ENCODE data around the gene CCDC51. TPM values are rescaled to one million over a fixed set of nuclear protein-coding genes. Genes with fewer than 3 reads are reported as not detected.

Gene CCDC51
- polyA plus RNA-seq, 1 of the 3 experiments (the other 2 are of a cell fraction): 24.2 TPM

- WGBS (ENCODE audit: low lambda C conversion rate): 88% methylated on average over 11 of the region's 12 CpGs
- H3K79me2 ChIP-seq (ENCODE audit: insufficient read depth): no peaks in the 10 kb centered on the region
- no peak overlapping the region for H3K27ac ChIP-seq (ENCODE audit: low read depth in 2 of 2, low read length in 1 of 2)
- H3F3A ChIP-seq (replicated peaks; ENCODE audit: insufficient read depth): no peaks in the 10 kb centered on the region
- no peak overlapping the region for H3K4me3 ChIP-seq (ENCODE audit: low read depth in 2 of 2, low read length in 1 of 2)
- no peak overlapping the region for H3K4me2 ChIP-seq
- H2AFZ ChIP-seq (ENCODE audit: low read depth): no peak overlapping the region
- peaks cover 4 to 25% of the 10 kb centered on the region in 2 experiments for H3K36me3 ChIP-seq (replicated peaks in 1 of 2; ENCODE audit: control insufficient read depth in 1 of 2, insufficient read depth in 2 of 2, low read length in 1 of 2)
- no peak overlapping the region for H3K9ac ChIP-seq
- CTCF ChIA-PET: interaction anchor here (0.6 to 13.2 kb wide), 9 partner anchors 13 to 239 kb away, joined by 3 to 399 read pairs (median 4); partner anchors contain the start of gene ATRIP
- no peak for DNase-seq
- H3K9me3 ChIP-seq: no peaks in the 10 kb centered on the region
- TF ChIP-seq FOSL2 (IDR thresholded peaks at IDR 0.05; ENCODE audit: borderline replicate concordance, low read depth): no peak
- no peak for TF ChIP-seq JUND (IDR thresholded peaks at IDR 0.05)
- TF ChIP-seq MEF2A (IDR thresholded peaks at IDR 0.05; ENCODE audit: borderline replicate concordance, low read depth): no peak
- no peak for TF ChIP-seq NFIC (IDR thresholded peaks at IDR 0.05; ENCODE audit: borderline replicate concordance)
- no peak for TF ChIP-seq USF2 (IDR thresholded peaks at IDR 0.05; ENCODE audit: borderline replicate concordance, low read depth, low read length)
- TF ChIP-seq NRF1 (IDR thresholded peaks at IDR 0.05; ENCODE audit: low read depth, low read length): no peak
- TF ChIP-seq RCOR1 (IDR thresholded peaks at IDR 0.05; ENCODE audit: low read length): no peak
- POLR2A ChIA-PET: no interaction called here
- H3K27me3 ChIP-seq (ENCODE audit: insufficient read depth): no peaks in the 10 kb centered on the region
- peaks cover 0 to 15% of the 10 kb centered on the region in 2 experiments; a peak in 1 of 4 replicates for H3K4me1 ChIP-seq (ENCODE audit: control insufficient read depth in 1 of 2, insufficient read depth in 2 of 2, low read depth in 1 of 2, low read length in 1 of 2)
- H4K20me1 ChIP-seq (ENCODE audit: insufficient read depth): 0 out of 2 replicates have a peak, but pooled peaks cover 5% of the 10 kb centered on the region
- no peaks in the 10 kb centered on the region for H3K9me2 ChIP-seq
These were observed 6.3 kb downstream of the CCDC51 start for GRCh38 chr3:48433472-48434118.

GRCh38 chr3:48432411-48433371 is 7.2 kb downstream of the CCDC51 start:
- DNase-seq: peak; percentile 19
- Histone ChIP-seq H3K4me3 (ENCODE audit: low read depth in 2 of 2, low read length in 1 of 2) (no peak overlapping the region), H3K79me2 (ENCODE audit: insufficient read depth) (peaks cover 9% of the 10 kb centered on the region), H3K27ac (ENCODE audit: low read depth in 2 of 2, low read length in 1 of 2) (peak overlapping the region in 1 of 2 experiments; percentile 19; a peak in 1 of 4 replicates), H3K9ac (no peak overlapping the region), H3K9me2 (no peaks in the 10 kb centered on the region), H3F3A (replicated peaks; ENCODE audit: insufficient read depth) (no peaks in the 10 kb centered on the region), H4K20me1 (ENCODE audit: insufficient read depth) (0 out of 2 replicates have a peak, but pooled peaks cover 5% of the 10 kb centered on the region), H3K36me3 (replicated peaks in 1 of 2; ENCODE audit: control insufficient read depth in 1 of 2, insufficient read depth in 2 of 2, low read length in 1 of 2) (peaks cover 4 to 25% of the 10 kb centered on the region in 2 experiments), H3K4me1 (ENCODE audit: control insufficient read depth in 1 of 2, insufficient read depth in 2 of 2, low read depth in 1 of 2, low read length in 1 of 2) (peaks cover 3 to 21% of the 10 kb centered on the region in 2 experiments; a peak in 1 of 4 replicates), H3K9me3 (no peaks in the 10 kb centered on the region), H2AFZ (ENCODE audit: low read depth) (no peak overlapping the region), H3K4me2 (no peak overlapping the region), H3K27me3 (ENCODE audit: insufficient read depth) (no peaks in the 10 kb centered on the region)
- WGBS (ENCODE audit: low lambda C conversion rate): 96% methylated on average over 7 of the region's 16 CpGs
- ChIA-PET POLR2A (interaction anchor here (0.7 kb wide), 1 partner anchor 32 kb away, joined by 3 read pairs; no protein-coding TSS in a partner anchor), CTCF (interaction anchor here (0.6 to 13.2 kb wide), 10 partner anchors 11 to 245 kb away, joined by 3 to 399 read pairs (median 7); partner anchors contain the start of gene ATRIP)
- TF ChIP-seq GABPA (IDR thresholded peaks at IDR 0.05; ENCODE audit: low read depth) (no peak), MEF2A (IDR thresholded peaks at IDR 0.05; ENCODE audit: borderline replicate concordance, low read depth) (no peak), RXRA (IDR thresholded peaks at IDR 0.05; ENCODE audit: borderline replicate concordance, low read depth) (no peak), EZH2phosphoT487 (IDR thresholded peaks at IDR 0.05; ENCODE audit: borderline replicate concordance, low read depth) (no peak), ZBTB33 (IDR thresholded peaks at IDR 0.05; ENCODE audit: borderline replicate concordance, low read depth) (no peak), USF1 (IDR thresholded peaks at IDR 0.05; ENCODE audit: borderline replicate concordance, low read depth) (no peak), IRF3 (IDR thresholded peaks at IDR 0.05; ENCODE audit: low read depth, low read length) (no peak), USF2 (IDR thresholded peaks at IDR 0.05; ENCODE audit: borderline replicate concordance, low read depth, low read length) (no peak), POLR2AphosphoS5 (IDR thresholded peaks at IDR 0.05; ENCODE audit: low read depth, low read length) (no peak), NFIC (IDR thresholded peaks at IDR 0.05; ENCODE audit: borderline replicate concordance) (no peak), RAD21 (IDR thresholded peaks at IDR 0.05; ENCODE audit: low read length) (no peak; the same call in 1 of the 2 replicates), FOXM1 (IDR thresholded peaks at IDR 0.05; ENCODE audit: low read depth) (no peak), RCOR1 (IDR thresholded peaks at IDR 0.05; ENCODE audit: low read length) (no peak), GATA2 (CRISPR knock-in tag; IDR thresholded peaks at IDR 0.05) (no peak), TAF1 (IDR thresholded peaks at IDR 0.05; ENCODE audit: borderline replicate concordance, low read depth, low read length) (no peak)
